ENCODE measurements around the gene KCNG2. TPM values are rescaled to one million over a fixed set of nuclear protein-coding genes. Genes with fewer than 3 reads are reported as not detected.

The KCNG2 gene
- total RNA-seq, 4 donors from 2014 or later = 0.55 TPM; not detected in 3

DNA sequence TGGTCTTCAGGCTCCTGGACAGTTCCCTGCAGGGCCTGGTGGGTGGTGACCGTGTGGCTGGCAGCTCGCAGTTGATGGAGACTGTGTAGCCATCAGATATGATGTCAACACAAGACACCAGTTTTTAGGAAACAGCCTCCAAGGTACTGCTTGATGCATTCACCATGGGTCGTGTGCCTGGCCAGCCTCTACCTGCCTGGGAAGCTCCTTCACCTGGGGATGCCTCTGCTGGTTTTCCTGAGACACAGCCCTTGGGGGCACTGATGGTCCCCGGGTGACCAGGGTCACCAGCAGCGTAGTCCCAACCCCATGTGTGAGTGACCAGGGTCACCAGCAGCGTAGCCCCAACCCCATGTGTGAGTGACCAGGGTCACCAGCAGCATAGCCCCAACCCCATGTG lies 33.6 kb upstream of the KCNG2 start:
- no peaks in the 10 kb centered on the region for H3K36me3 ChIP-seq
- peaks cover 0 to 8% (median 0%) of the 10 kb centered on the region in 3 donors for H3K9me3 ChIP-seq
- ATAC-seq (no peak), DNase-seq (no peak)
- H3K27ac ChIP-seq = no peak overlapping the region
- intact Hi-C loops (cut with DNase I; ENCODE audit: low total_unique reads) (no loop called here), in situ Hi-C loops (cut with MboI; ENCODE audit: low sequenced_read_pairs in 4 of 4) (no loop called here)
- no peaks in the 10 kb centered on the region for H3K27me3 ChIP-seq
- TF ChIP-seq CTCF (IDR thresholded peaks at IDR 0.05 in 4 of 5, conservative IDR thresholded peaks at IDR 0.05 in 1 of 5) (no peak), POLR2A (IDR thresholded peaks at IDR 0.05) (no peak)
- no peak overlapping the region for H3K4me3 ChIP-seq
- H3K4me1 ChIP-seq = no peaks in the 10 kb centered on the region

DNA sequence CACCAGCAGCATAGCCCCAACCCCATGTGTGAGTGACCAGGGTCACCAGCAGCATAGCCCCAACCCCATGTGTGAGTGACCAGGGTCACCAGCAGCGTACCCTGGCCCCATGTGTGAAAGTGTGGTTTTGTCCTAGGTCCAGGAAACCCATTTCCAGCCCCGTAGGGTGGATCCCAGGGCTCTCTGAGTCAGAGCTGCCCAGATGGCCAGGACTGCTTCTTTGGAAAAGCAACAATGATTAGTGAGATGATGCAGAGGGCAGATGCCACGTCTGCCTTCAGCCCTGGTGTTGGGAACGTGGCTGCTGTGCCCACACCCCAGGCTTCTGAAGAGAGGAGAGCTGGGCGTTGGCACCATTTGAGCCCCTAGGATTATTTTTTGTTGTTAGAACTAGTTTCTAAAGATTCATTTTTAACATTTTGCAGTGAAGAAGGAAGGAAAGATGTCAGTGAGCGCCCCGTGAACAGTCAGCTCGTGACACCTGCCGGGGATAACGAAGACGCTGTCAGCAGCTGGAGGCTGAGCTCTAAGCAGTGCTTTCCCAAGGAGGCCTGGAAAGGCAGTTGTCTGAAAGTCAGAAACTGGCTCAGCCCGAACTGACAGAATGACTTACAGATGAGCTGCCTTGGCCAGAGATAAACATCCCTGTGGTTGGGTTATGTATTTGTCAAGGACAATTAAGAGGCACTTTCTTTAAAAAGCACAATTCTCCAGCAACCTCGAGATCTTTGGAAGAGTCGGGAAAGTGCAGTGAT lies 32.1 kb upstream of the KCNG2 start:
- Histone ChIP-seq H3K27ac (no peak overlapping the region), H3K36me3 (no peaks in the 10 kb centered on the region), H3K27me3 (no peaks in the 10 kb centered on the region), H3K4me1 (no peaks in the 10 kb centered on the region), H3K4me3 (no peak overlapping the region), H3K9me3 (peaks cover 0 to 8% (median 0%) of the 10 kb centered on the region in 3 donors)
- in situ Hi-C loops (cut with MboI; ENCODE audit: low sequenced_read_pairs in 4 of 4) (no loop called here), intact Hi-C loops (cut with DNase I; ENCODE audit: low total_unique reads) (no loop called here)
- TF ChIP-seq CTCF (IDR thresholded peaks at IDR 0.05 in 4 of 5, conservative IDR thresholded peaks at IDR 0.05 in 1 of 5) (no peak), POLR2A (IDR thresholded peaks at IDR 0.05) (no peak)
- ATAC-seq = no peak
- no peak for DNase-seq

DNA sequence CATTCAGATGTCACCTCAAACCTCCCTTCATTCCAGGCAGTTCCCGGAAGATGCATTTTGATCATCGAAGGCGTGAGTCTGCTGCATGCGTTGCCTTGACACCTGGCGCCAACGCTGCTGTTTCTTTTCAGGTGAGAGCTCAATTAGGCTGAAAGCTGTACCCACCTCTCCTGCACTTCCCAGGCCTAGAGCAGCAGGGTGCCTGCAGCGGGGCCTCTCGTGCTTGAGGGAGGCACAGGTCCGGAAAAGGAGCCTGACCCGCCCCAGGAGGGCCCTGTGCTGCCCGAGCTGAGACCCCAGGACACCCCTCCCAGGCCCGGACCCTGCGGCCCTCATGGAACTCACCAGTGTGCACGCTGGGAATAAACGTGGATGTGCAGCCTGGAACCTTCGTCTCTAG lies 31.4 kb upstream of the KCNG2 start:
- in situ Hi-C loops (cut with MboI; ENCODE audit: low sequenced_read_pairs in 4 of 4) (no loop called here), intact Hi-C loops (cut with DNase I; ENCODE audit: low total_unique reads) (no loop called here)
- no peaks in the 10 kb centered on the region for H3K27me3 ChIP-seq
- no peak for ATAC-seq
- H3K36me3 ChIP-seq = no peaks in the 10 kb centered on the region
- TF ChIP-seq CTCF (IDR thresholded peaks at IDR 0.05 in 4 of 5, conservative IDR thresholded peaks at IDR 0.05 in 1 of 5) = no peak
- no peak for TF ChIP-seq POLR2A (IDR thresholded peaks at IDR 0.05)
- H3K4me1 ChIP-seq = no peaks in the 10 kb centered on the region
- peaks cover 0 to 8% (median 0%) of the 10 kb centered on the region in 3 donors for H3K9me3 ChIP-seq
- no peak overlapping the region for H3K27ac ChIP-seq
- no peak for DNase-seq
- no peak overlapping the region for H3K4me3 ChIP-seq

DNA sequence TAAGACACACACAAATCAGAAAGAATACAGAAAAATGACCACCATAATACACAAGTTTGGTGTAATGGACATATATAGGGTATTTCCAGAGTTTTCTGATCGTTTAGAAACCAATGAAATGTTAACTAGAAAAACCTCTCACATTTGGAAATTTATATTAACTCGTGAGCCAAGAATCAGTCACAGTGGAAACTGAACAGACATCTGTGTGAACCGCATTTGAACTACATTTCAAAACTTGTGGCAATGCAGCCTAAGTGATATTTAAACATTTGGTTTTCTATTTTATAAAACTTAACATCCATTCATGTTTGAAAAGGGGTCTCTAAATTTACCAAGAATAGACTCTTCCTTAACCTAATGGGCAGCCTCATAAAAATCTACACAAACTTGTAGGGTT lies 29.0 kb upstream of the KCNG2 start:
- no peak overlapping the region for H3K27ac ChIP-seq
- no peak for TF ChIP-seq CTCF (IDR thresholded peaks at IDR 0.05 in 4 of 5, conservative IDR thresholded peaks at IDR 0.05 in 1 of 5)
- TF ChIP-seq POLR2A (IDR thresholded peaks at IDR 0.05) = no peak
- H3K4me1 ChIP-seq = no peaks in the 10 kb centered on the region
- peaks cover 0 to 8% (median 0%) of the 10 kb centered on the region in 3 donors for H3K9me3 ChIP-seq
- DNase-seq (no peak), ATAC-seq (no peak)
- no peak overlapping the region for H3K4me3 ChIP-seq
- intact Hi-C loops (cut with DNase I; ENCODE audit: low total_unique reads) = no loop called here
- peaks cover 8 to 10% (median 8%) of the 10 kb centered on the region in 3 donors for H3K27me3 ChIP-seq
- H3K36me3 ChIP-seq = no peaks in the 10 kb centered on the region
- in situ Hi-C loops (cut with MboI; ENCODE audit: low sequenced_read_pairs in 4 of 4) = no loop called here
